Measurements from ENCODE around the gene SYCN. TPM values are rescaled to one million over a fixed set of nuclear protein-coding genes. Genes with fewer than 3 reads are reported as not detected.
"Not testable (repeated sequence)": the region's sequence is repeated elsewhere in the genome, so short reads cannot be mapped to it uniquely, and the experiment has no call there.

SYCN gene
- total and polyA plus RNA-seq, 2 of the 13 experiments (the other 11 are each of a cell fraction or from before 2014, with no cell fraction given): not detected

DNA sequence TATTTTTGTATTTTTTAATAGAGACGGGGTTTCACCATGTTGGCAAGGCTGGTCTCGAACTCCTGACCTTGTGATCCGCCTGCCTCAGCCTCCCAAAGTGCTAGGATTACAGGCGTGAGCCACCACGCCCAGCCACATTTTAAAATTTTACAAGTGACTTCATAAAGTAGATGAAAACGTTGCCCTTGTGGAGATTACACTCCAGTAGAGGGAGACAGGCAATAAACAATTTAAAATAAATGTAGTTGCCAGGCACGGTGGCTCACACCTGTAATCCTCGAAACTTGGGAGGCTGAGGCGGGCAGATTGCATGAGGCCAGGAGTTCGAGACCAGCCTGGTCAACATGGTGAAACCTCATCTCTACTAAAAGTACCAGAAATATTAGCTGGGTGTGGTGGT lies 15.0 kb upstream of the SYCN start:
- H3K4me3 ChIP-seq (replicated peaks in 1 of 3; ENCODE audit: insufficient read depth in 1 of 3, low read depth in 2 of 3, low read length in 3 of 3); H3K4me2 ChIP-seq (ENCODE audit: low read depth, low read length); POLR2A ChIA-PET; H3K36me3 ChIP-seq (replicated peaks in 1 of 2; ENCODE audit: control insufficient read depth in 1 of 2, insufficient read depth in 2 of 2, low read length in 2 of 2); H3K27me3 ChIP-seq (ENCODE audit: control insufficient read depth in 1 of 2, insufficient read depth in 2 of 2, low read length in 2 of 2); BruUV-seq (replicated peaks); ATAC-seq; DNase-seq (ENCODE audit: low spot score); CTCF ChIA-PET (ENCODE audit: low intra/inter-chr PET ratio, low total read pairs); H2AFZ ChIP-seq (ENCODE audit: low read length); H4K20me1 ChIP-seq (ENCODE audit: insufficient read depth, low read length); intact Hi-C loops (cut with micrococcal nuclease; ENCODE audit: unreplicated experiment); H3K79me2 ChIP-seq (ENCODE audit: insufficient read depth, low read length); H3K9me3 ChIP-seq (ENCODE audit: low read length); H3K9ac ChIP-seq (ENCODE audit: insufficient read depth, low read depth, low read length); H3K27ac ChIP-seq (ENCODE audit: extremely low read length, insufficient read depth, low read length); H3K4me1 ChIP-seq (ENCODE audit: insufficient read depth, low read length); FAIRE-seq; in situ Hi-C loops (cut with HindIII; ENCODE audit: extremely low pct_ligation_motif_present, low pct_unique_long_range_greater_than_20kb): not testable (repeated sequence)
- WGBS (ENCODE audit: low lambda C conversion rate): 21% methylated on average over 10 of the region's 10 CpGs
- TF ChIP-seq STAG1 (CRISPR knock-in tag; IDR thresholded peaks at IDR 0.05): peak; percentile 19; the same call in 1 of the 2 replicates

DNA sequence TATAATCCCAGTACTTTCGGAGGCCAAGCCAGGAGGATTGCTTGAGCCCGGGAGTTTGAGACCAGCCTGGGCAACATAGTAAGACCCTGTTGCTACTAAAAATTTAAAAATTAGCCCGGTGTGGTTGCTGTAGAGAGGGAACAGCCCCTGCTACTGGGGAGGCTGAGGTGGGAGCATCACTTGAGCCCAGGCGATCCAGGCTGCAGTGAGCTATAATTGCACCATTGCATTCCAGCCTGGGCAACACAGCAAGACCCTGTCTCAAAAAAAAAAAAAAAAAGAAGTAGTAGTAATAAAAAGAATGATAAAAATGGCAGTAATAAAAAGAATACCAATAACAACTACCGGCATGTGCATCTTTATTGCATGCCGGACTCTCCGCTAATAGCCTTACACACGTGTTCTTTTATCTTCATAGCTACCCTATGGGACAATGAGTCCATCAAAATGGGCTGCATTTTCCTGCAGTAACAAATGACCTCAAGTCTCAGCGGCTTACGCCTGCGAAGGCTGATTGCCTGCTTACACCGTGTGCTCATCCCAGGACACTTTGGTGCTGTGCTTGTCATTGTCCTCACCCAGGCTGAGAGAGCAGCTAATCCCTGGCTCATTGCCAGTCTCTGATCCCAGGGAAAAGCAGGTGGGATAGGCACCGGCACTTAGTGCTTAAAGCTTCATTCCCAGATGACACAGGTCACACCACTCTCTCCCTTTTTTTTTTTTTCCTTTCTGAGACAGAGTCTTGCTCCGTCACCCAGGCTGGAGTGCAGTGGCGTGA lies 14.4 kb upstream of the SYCN start:
- no peak overlapping the region for H3K4me2 ChIP-seq (ENCODE audit: low read depth, low read length)
- WGBS (ENCODE audit: low lambda C conversion rate): 57% methylated on average over 12 of the region's 15 CpGs
- no peak overlapping the region for H3K27ac ChIP-seq (ENCODE audit: extremely low read length, insufficient read depth, low read length)
- intact Hi-C loops (cut with micrococcal nuclease; ENCODE audit: unreplicated experiment): no loop called here
- in situ Hi-C loops (cut with HindIII; ENCODE audit: extremely low pct_ligation_motif_present, low pct_unique_long_range_greater_than_20kb): no loop called here
- no peaks in the 10 kb centered on the region for H4K20me1 ChIP-seq (ENCODE audit: insufficient read depth, low read length)
- FAIRE-seq (no peak), ATAC-seq (no peak), DNase-seq (ENCODE audit: low spot score) (no peak)
- H3K9me3 ChIP-seq (ENCODE audit: low read length): no peaks in the 10 kb centered on the region
- BruUV-seq (replicated peaks): no TSS peak
- no peaks in the 10 kb centered on the region for H3K36me3 ChIP-seq (replicated peaks in 1 of 2; ENCODE audit: control insufficient read depth in 1 of 2, insufficient read depth in 2 of 2, low read length in 2 of 2)
- H2AFZ ChIP-seq (ENCODE audit: low read length): no peak overlapping the region
- no peak overlapping the region for H3K9ac ChIP-seq (ENCODE audit: insufficient read depth, low read depth, low read length)
- no peaks in the 10 kb centered on the region for H3K4me1 ChIP-seq (ENCODE audit: insufficient read depth, low read length)
- POLR2A ChIA-PET: no interaction called here
- H3K27me3 ChIP-seq (ENCODE audit: control insufficient read depth in 1 of 2, insufficient read depth in 2 of 2, low read length in 2 of 2): no peaks in the 10 kb centered on the region; a peak in 1 of 5 replicates
- TF ChIP-seq ZNF224 (CRISPR knock-in tag; IDR thresholded peaks at IDR 0.05) (no peak), SOX6 (IDR thresholded peaks at IDR 0.05) (no peak), SOX6 (CRISPR knock-in tag; IDR thresholded peaks at IDR 0.05) (no peak), KLF12 (CRISPR knock-in tag; IDR thresholded peaks at IDR 0.05; ENCODE audit: borderline replicate concordance) (no peak), HNRNPL (IDR thresholded peaks at IDR 0.05; ENCODE audit: low read depth, low read length) (no peak), ZNF772 (CRISPR knock-in tag; IDR thresholded peaks at IDR 0.05) (no peak), PHF5A (CRISPR knock-in tag; IDR thresholded peaks at IDR 0.05; ENCODE audit: low read depth, unreplicated experiment) (no peak), HES4 (CRISPR knock-in tag; IDR thresholded peaks at IDR 0.05; ENCODE audit: borderline replicate concordance) (no peak), KLF9 (CRISPR knock-in tag; IDR thresholded peaks at IDR 0.05; ENCODE audit: low read depth) (no peak), TMF1 (CRISPR knock-in tag; IDR thresholded peaks at IDR 0.05; ENCODE audit: low read depth) (no peak)
- TF ChIP-seq, protein P1, sequence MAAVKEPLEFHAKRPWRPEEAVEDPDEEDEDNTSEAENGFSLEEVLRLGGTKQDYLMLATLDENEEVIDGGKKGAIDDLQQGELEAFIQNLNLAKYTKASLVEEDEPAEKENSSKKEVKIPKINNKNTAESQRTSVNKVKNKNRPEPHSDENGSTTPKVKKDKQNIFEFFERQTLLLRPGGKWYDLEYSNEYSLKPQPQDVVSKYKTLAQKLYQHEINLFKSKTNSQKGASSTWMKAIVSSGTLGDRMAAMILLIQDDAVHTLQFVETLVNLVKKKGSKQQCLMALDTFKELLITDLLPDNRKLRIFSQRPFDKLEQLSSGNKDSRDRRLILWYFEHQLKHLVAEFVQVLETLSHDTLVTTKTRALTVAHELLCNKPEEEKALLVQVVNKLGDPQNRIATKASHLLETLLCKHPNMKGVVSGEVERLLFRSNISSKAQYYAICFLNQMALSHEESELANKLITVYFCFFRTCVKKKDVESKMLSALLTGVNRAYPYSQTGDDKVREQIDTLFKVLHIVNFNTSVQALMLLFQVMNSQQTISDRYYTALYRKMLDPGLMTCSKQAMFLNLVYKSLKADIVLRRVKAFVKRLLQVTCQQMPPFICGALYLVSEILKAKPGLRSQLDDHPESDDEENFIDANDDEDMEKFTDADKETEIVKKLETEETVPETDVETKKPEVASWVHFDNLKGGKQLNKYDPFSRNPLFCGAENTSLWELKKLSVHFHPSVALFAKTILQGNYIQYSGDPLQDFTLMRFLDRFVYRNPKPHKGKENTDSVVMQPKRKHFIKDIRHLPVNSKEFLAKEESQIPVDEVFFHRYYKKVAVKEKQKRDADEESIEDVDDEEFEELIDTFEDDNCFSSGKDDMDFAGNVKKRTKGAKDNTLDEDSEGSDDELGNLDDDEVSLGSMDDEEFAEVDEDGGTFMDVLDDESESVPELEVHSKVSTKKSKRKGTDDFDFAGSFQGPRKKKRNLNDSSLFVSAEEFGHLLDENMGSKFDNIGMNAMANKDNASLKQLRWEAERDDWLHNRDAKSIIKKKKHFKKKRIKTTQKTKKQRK (IDR thresholded peaks at IDR 0.05; ENCODE audit: low read length): no peak
- CTCF ChIA-PET (ENCODE audit: low intra/inter-chr PET ratio, low total read pairs): no interaction called here
- H3K4me3 ChIP-seq (replicated peaks in 1 of 3; ENCODE audit: insufficient read depth in 1 of 3, low read depth in 2 of 3, low read length in 3 of 3): no peak overlapping the region
- H3K79me2 ChIP-seq (ENCODE audit: insufficient read depth, low read length): no peaks in the 10 kb centered on the region
